ENCODE results near the gene CEP164.

DNA sequence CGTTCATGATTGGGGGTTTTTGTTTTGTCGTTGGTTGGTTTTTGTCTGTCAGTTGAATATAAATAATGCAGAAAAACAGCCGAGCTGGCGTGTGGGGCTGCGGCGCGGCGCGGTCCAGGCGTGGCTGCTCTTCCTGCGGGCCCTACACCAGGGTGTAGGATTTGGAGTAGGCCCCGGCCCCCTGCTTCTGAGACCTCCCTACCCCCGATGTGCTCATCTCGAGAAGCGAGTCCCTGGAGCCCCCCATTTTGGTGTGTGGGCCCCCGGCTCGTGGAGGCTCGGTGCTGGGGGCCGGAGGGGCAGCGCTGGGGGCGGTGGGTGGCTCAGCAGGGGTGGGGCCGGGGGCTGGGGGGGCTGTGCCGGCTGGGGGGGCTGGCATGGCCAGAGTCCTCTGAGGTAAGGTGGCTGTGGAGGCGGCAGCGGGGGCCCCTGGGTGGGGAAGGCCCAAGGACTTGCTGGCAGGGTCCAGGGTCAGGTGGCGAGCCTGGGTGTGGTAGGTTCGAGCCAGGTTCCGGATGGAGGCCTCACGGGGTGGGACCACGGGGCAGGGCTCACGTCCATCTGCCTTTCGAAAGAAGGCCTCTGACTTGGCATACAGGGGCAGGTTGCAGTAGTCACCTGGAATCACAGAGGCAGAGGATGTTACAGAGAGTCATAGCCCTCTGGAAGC is 100.7 kb downstream of the CEP164 start:
- TF ChIP-seq, protein P1, sequence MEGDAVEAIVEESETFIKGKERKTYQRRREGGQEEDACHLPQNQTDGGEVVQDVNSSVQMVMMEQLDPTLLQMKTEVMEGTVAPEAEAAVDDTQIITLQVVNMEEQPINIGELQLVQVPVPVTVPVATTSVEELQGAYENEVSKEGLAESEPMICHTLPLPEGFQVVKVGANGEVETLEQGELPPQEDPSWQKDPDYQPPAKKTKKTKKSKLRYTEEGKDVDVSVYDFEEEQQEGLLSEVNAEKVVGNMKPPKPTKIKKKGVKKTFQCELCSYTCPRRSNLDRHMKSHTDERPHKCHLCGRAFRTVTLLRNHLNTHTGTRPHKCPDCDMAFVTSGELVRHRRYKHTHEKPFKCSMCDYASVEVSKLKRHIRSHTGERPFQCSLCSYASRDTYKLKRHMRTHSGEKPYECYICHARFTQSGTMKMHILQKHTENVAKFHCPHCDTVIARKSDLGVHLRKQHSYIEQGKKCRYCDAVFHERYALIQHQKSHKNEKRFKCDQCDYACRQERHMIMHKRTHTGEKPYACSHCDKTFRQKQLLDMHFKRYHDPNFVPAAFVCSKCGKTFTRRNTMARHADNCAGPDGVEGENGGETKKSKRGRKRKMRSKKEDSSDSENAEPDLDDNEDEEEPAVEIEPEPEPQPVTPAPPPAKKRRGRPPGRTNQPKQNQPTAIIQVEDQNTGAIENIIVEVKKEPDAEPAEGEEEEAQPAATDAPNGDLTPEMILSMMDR (conservative IDR thresholded peaks at IDR 0.05 in 1 of 2, IDR thresholded peaks at IDR 0.05 in 1 of 2; ENCODE audit: extremely low read depth in 1 of 2, insufficient read depth in 1 of 2, low read depth in 1 of 2, low read length in 2 of 2): no peak
- no peak for TF ChIP-seq EZH2 (IDR thresholded peaks at IDR 0.05; ENCODE audit: borderline replicate concordance, low read length)
